ENCODE data around the gene CCDC86.

GRCh38 chr11:60891103-60891741, 49.3 kb downstream of the CCDC86 start:
- no peak for TF ChIP-seq CTCF (conservative IDR thresholded peaks at IDR 0.05; ENCODE audit: low read depth, low read length)
- no peak for TF ChIP-seq MAZ (IDR thresholded peaks at IDR 0.05; ENCODE audit: borderline replicate concordance, low read depth, low read length)
- TF ChIP-seq RAD21 (IDR thresholded peaks at IDR 0.05; ENCODE audit: low read length): no peak
- TF ChIP-seq MXI1 (IDR thresholded peaks at IDR 0.05; ENCODE audit: borderline replicate concordance, low read depth, low read length): no peak
- no peak for TF ChIP-seq POLR2A (IDR thresholded peaks at IDR 0.05; ENCODE audit: low read depth, low read length)
- no peak for TF ChIP-seq ELK1 (IDR thresholded peaks at IDR 0.05; ENCODE audit: borderline replicate concordance, low read depth, low read length)

All from IMR-90 (cell line).